Gastroesophageal sphincter (tissue), 3 donors: Measurements from ENCODE around the gene NUS1.

Source experiments
- POLR2A ChIP-seq, 2 donors: fragments of 450-650 bp; IDR thresholded peaks; one replicate each; pipeline ENCODE4 v1.6.1; 2017; ENCODE audit warnings: antibody characterized with exemption in 2 of 2, mild to moderate bottlenecking in 2 of 2, moderate library complexity in 1 of 2
- POLR2AphosphoS5 ChIP-seq: sonication (generic); formaldehyde crosslinking; IDR thresholded peaks from one replicate; pipeline ENCODE4 v1.6.1; 2017; ENCODE audit warnings: antibody characterized with exemption
- TF ChIP-seq, protein P1 (sequence below), 4 experiments: fragments of 200-600 bp in 2 of 4; fragments of 450-650 bp in 2 of 4; sonication (generic) in 1 of 4; IDR thresholded peaks; one replicate each; pipeline ENCODE4 v1.5.1; 2017 to 2019; ENCODE audit warnings: antibody characterized with exemption in 4 of 4, mild to moderate bottlenecking in 2 of 4, moderate library complexity in 2 of 4

DNA sequence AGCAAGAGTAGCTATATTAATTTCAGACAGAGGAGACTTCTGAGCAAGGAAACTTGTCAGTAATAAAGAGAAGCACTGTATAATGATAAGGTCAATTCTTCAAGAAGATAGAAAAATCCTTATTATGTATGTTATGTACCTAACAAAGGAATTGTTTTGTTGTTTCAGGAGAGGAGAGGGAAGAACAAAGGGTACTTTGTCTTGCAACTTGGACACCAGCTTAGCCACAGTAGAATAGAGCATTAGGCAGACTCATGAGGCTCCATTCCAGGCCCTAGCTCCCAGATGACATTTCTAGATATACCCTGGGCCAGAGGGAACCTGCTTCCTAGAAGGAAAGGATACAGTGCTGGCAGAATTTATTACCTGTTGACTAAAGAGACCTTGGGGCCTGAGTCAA lies 6.5 kb upstream of the NUS1 start:
- TF ChIP-seq POLR2A (IDR thresholded peaks at IDR 0.05) (no peak), POLR2AphosphoS5 (no peak)
- TF ChIP-seq, protein P1, sequence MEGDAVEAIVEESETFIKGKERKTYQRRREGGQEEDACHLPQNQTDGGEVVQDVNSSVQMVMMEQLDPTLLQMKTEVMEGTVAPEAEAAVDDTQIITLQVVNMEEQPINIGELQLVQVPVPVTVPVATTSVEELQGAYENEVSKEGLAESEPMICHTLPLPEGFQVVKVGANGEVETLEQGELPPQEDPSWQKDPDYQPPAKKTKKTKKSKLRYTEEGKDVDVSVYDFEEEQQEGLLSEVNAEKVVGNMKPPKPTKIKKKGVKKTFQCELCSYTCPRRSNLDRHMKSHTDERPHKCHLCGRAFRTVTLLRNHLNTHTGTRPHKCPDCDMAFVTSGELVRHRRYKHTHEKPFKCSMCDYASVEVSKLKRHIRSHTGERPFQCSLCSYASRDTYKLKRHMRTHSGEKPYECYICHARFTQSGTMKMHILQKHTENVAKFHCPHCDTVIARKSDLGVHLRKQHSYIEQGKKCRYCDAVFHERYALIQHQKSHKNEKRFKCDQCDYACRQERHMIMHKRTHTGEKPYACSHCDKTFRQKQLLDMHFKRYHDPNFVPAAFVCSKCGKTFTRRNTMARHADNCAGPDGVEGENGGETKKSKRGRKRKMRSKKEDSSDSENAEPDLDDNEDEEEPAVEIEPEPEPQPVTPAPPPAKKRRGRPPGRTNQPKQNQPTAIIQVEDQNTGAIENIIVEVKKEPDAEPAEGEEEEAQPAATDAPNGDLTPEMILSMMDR (IDR thresholded peaks at IDR 0.05), result no peak
